GM23338 (cell line): Measurements from ENCODE around the gene SLC35F4. TPM values are rescaled to one million over a fixed set of nuclear protein-coding genes. Genes with fewer than 3 reads are reported as not detected.

Experiments
- ATAC-seq: fragments of 200-7000 bp; cut with Tn5 transposase; 3 replicates; pipeline ENCODE4 v1.9.1; 2020
- DNase-seq: peaks from one replicate; pipeline ENCODE4 v3.0.0-alpha.2; 2015; ENCODE audit warnings: low spot score
- H2AFZ ChIP-seq: fragments of 200-600 bp; sonication (generic); 2 replicates; pipeline ENCODE4 v1.8.0; 2016; ENCODE audit warnings: antibody characterized with exemption, mild to moderate bottlenecking, moderate library complexity
- H3F3A ChIP-seq: fragments of 200-600 bp; sonication (generic); replicated peaks from 2 replicates; pipeline ENCODE4 v1.8.0; 2017; ENCODE audit warnings: antibody characterized with exemption, mixed run types, low read depth
- H3K27ac ChIP-seq: fragments of 200-600 bp; sonication (generic); 2 replicates; pipeline ENCODE4 v1.6.1; 2016; ENCODE audit warnings: low read depth
- H3K27me3 ChIP-seq: fragments of 200-600 bp; sonication (generic); 2 replicates; pipeline ENCODE4 v1.8.0; 2016; ENCODE audit warnings: mild to moderate bottlenecking, mixed run types, moderate library complexity; ENCODE audit not compliant: insufficient read depth
- H3K36me3 ChIP-seq: fragments of 200-600 bp; sonication (generic); 2 replicates; pipeline ENCODE4 v1.8.0; 2016; ENCODE audit warnings: mild to moderate bottlenecking; ENCODE audit not compliant: insufficient read depth
- H3K4me1 ChIP-seq: fragments of 200-600 bp; sonication (generic); 2 replicates; pipeline ENCODE4 v1.8.0; 2016; ENCODE audit warnings: mild to moderate bottlenecking, moderate library complexity; ENCODE audit not compliant: insufficient read depth
- H3K4me2 ChIP-seq: fragments of 200-600 bp; sonication (generic); 2 replicates; pipeline ENCODE4 v1.7.1; 2017; ENCODE audit warnings: mixed run types
- H3K4me3 ChIP-seq: fragments of 200-600 bp; sonication (generic); 2 replicates; pipeline ENCODE4 v1.6.1; 2016; ENCODE audit warnings: mixed run types
- H3K79me2 ChIP-seq: fragments of 200-600 bp; sonication (generic); replicated peaks from 2 replicates; pipeline ENCODE4 v1.8.0; 2017; ENCODE audit warnings: mild to moderate bottlenecking; ENCODE audit not compliant: insufficient read depth
- H3K9me2 ChIP-seq: fragments of 200-600 bp; sonication (generic); 2 replicates; pipeline ENCODE4 v1.8.0; 2017; ENCODE audit not compliant: insufficient read depth
- H4K20me1 ChIP-seq: fragments of 200-600 bp; sonication (generic); replicated peaks from 2 replicates; pipeline ENCODE4 v1.8.0; 2017; ENCODE audit warnings: mild to moderate bottlenecking; ENCODE audit not compliant: insufficient read depth
- H3K27ac Mint-ChIP-seq: 2 replicates; pipeline ENCODE4 v1.8.0; 2020; ENCODE audit warnings: inconsistent platforms, mild to moderate bottlenecking, moderate library complexity, mixed read lengths
- H3K27me3 Mint-ChIP-seq: 3 replicates; pipeline ENCODE4 v1.8.0; 2022; ENCODE audit warnings: low read depth, mild to moderate bottlenecking, moderate library complexity, mixed read lengths, inconsistent platforms; ENCODE audit not compliant: insufficient read depth, poor library complexity
- H3K36me3 Mint-ChIP-seq: 3 replicates; pipeline ENCODE4 v1.8.0; 2021; ENCODE audit warnings: low read depth, mild to moderate bottlenecking, inconsistent platforms, moderate library complexity, mixed read lengths
- H3K4me1 Mint-ChIP-seq: 3 replicates; pipeline ENCODE4 v1.8.0; 2020; ENCODE audit warnings: mild to moderate bottlenecking, inconsistent platforms, mixed read lengths
- H3K4me3 Mint-ChIP-seq: 3 replicates; pipeline ENCODE4 v1.8.0; 2021; ENCODE audit warnings: moderate library complexity, mild to moderate bottlenecking, inconsistent platforms, mixed read lengths
- H3K9me3 Mint-ChIP-seq: 3 replicates; pipeline ENCODE4 v1.8.0; 2020; ENCODE audit warnings: moderate library complexity, mild to moderate bottlenecking, inconsistent platforms, mixed read lengths
- EZH2phosphoT487 ChIP-seq: fragments of 200-600 bp; sonication (generic); IDR thresholded peaks from one replicate; pipeline ENCODE4 v1.8.1; 2018; ENCODE audit warnings: antibody characterized with exemption; ENCODE audit not compliant: unreplicated experiment
- polyA plus RNA-seq: library from polyadenylated mRNA; unstranded; fragments of >200 nt; fragmentation: Nextera tagmentation; extraction: Ambion mirVana; gene quantifications from 2 replicates; pipeline ENCODE4 v1.2.1, GENCODE V29; 2016
- total RNA-seq: library from RNA; depleted of rRNA; stranded (reverse); fragments of >200 nt; shearing (Covaris generic); gene quantifications from 2 replicates; pipeline ENCODE4 v1.2.3, GENCODE V29; 2014
- TF ChIP-seq, protein P1 (sequence below), 2 experiments: fragments of 200-600 bp in 1 of 2; sonication (generic) in 1 of 2; conservative IDR thresholded peaks; 2 replicates each; pipeline versions ENCODE4 v1.5.1 to v1.6.1; 2016 to 2017; ENCODE audit warnings: antibody characterized with exemption in 2 of 2, low read depth in 2 of 2, mild to moderate bottlenecking in 2 of 2, moderate library complexity in 1 of 2
- TF ChIP-seq, protein P2 (sequence below): IDR thresholded peaks from one replicate; pipeline ENCODE4 v1.6.1; 2018; ENCODE audit warnings: antibody characterized with exemption; ENCODE audit not compliant: unreplicated experiment

SLC35F4 gene
- total and polyA plus RNA-seq, 2 experiments from 2014 or later = 0.10 TPM; not detected in 1

- H3K9me3 Mint-ChIP-seq = peaks cover 10% of the 10 kb centered on the region; the same call in 1 of the 3 replicates
- H3K4me2 ChIP-seq = no peak overlapping the region
- no peaks in the 10 kb centered on the region for H3K27me3 Mint-ChIP-seq
- H2AFZ ChIP-seq = 0 out of 2 replicates have a peak overlapping the region, but pooled peaks have one; percentile 28
- no peaks in the 10 kb centered on the region for H3K79me2 ChIP-seq
- peaks cover 6% of the 10 kb centered on the region; the same call in 2 of the 3 replicates for H3K4me1 Mint-ChIP-seq
- 0 out of 2 replicates have a peak overlapping the region, but pooled peaks have one; percentile 26 for H3K27ac ChIP-seq
- no peaks in the 10 kb centered on the region for H3K36me3 Mint-ChIP-seq
- no peak for TF ChIP-seq EZH2phosphoT487
- no peaks in the 10 kb centered on the region for H3F3A ChIP-seq
- H4K20me1 ChIP-seq = no peaks in the 10 kb centered on the region
- no peak overlapping the region for H3K27ac Mint-ChIP-seq
- H3K4me1 ChIP-seq = no peaks in the 10 kb centered on the region
- no peak for DNase-seq
- no peaks in the 10 kb centered on the region for H3K36me3 ChIP-seq
- H3K9me2 ChIP-seq = no peaks in the 10 kb centered on the region
- no peak overlapping the region for H3K4me3 Mint-ChIP-seq
- H3K4me3 ChIP-seq = no peak overlapping the region
- no peaks in the 10 kb centered on the region for H3K27me3 ChIP-seq
- ATAC-seq = no peak
Observed at GRCh38 chr14:57582746-57583145, 283.1 kb downstream of the SLC35F4 start.

DNA sequence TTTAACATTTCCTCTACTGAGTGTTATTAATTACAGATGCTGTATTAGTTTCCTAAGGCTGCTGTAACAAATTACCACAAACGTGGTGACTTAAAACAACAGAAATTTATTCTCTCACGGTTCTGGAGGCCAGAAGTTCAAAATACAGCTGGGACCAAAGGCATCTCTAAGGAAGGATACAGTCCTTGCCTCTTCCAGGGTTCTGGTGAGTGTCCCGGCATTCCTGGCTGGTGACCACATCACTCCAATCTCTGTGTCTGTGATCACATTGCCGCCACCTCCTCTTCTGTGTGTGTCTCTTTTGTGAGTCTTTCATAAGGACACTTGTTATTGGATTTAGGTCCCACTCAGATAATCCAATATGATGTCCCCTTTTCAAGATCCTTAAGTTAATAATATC lies 287.1 kb downstream of the SLC35F4 start:
- Histone ChIP-seq H3F3A (no peaks in the 10 kb centered on the region), H3K4me1 (no peaks in the 10 kb centered on the region), H2AFZ (no peak overlapping the region), H3K4me2 (no peak overlapping the region), H3K27me3 (no peaks in the 10 kb centered on the region), H3K79me2 (no peaks in the 10 kb centered on the region), H3K36me3 (no peaks in the 10 kb centered on the region), H3K4me3 (no peak overlapping the region), H4K20me1 (no peaks in the 10 kb centered on the region), H3K9me2 (no peaks in the 10 kb centered on the region), H3K27ac (no peak overlapping the region)
- Mint-ChIP-seq H3K4me1 (peaks cover 17% of the 10 kb centered on the region), H3K36me3 (no peaks in the 10 kb centered on the region), H3K4me3 (no peak overlapping the region), H3K9me3 (no peaks in the 10 kb centered on the region), H3K27me3 (peaks cover 4% of the 10 kb centered on the region), H3K27ac (no peak overlapping the region)
- ATAC-seq (no peak), DNase-seq (no peak)
- TF ChIP-seq, protein P1, sequence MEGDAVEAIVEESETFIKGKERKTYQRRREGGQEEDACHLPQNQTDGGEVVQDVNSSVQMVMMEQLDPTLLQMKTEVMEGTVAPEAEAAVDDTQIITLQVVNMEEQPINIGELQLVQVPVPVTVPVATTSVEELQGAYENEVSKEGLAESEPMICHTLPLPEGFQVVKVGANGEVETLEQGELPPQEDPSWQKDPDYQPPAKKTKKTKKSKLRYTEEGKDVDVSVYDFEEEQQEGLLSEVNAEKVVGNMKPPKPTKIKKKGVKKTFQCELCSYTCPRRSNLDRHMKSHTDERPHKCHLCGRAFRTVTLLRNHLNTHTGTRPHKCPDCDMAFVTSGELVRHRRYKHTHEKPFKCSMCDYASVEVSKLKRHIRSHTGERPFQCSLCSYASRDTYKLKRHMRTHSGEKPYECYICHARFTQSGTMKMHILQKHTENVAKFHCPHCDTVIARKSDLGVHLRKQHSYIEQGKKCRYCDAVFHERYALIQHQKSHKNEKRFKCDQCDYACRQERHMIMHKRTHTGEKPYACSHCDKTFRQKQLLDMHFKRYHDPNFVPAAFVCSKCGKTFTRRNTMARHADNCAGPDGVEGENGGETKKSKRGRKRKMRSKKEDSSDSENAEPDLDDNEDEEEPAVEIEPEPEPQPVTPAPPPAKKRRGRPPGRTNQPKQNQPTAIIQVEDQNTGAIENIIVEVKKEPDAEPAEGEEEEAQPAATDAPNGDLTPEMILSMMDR (conservative IDR thresholded peaks at IDR 0.05; ENCODE audit: low read depth in 2 of 2) = no peak
- TF ChIP-seq EZH2phosphoT487 = no peak

GRCh38 chr14:57576498-57576897 lies 289.4 kb downstream of the SLC35F4 start:
- Histone ChIP-seq H3K9me2 (no peaks in the 10 kb centered on the region), H3K79me2 (no peaks in the 10 kb centered on the region), H3F3A (no peaks in the 10 kb centered on the region), H3K36me3 (no peaks in the 10 kb centered on the region), H3K27ac (no peak overlapping the region), H3K27me3 (no peaks in the 10 kb centered on the region), H2AFZ (no peak overlapping the region), H4K20me1 (no peaks in the 10 kb centered on the region), H3K4me1 (no peaks in the 10 kb centered on the region), H3K4me3 (no peak overlapping the region), H3K4me2 (no peak overlapping the region)
- Mint-ChIP-seq H3K4me3 (no peak overlapping the region), H3K9me3 (no peaks in the 10 kb centered on the region), H3K36me3 (no peaks in the 10 kb centered on the region), H3K4me1 (peaks cover 11% of the 10 kb centered on the region), H3K27ac (no peak overlapping the region), H3K27me3 (peaks cover 4% of the 10 kb centered on the region)
- DNase-seq (no peak), ATAC-seq (no peak)
- TF ChIP-seq EZH2phosphoT487 = no peak
- TF ChIP-seq, protein P2, sequence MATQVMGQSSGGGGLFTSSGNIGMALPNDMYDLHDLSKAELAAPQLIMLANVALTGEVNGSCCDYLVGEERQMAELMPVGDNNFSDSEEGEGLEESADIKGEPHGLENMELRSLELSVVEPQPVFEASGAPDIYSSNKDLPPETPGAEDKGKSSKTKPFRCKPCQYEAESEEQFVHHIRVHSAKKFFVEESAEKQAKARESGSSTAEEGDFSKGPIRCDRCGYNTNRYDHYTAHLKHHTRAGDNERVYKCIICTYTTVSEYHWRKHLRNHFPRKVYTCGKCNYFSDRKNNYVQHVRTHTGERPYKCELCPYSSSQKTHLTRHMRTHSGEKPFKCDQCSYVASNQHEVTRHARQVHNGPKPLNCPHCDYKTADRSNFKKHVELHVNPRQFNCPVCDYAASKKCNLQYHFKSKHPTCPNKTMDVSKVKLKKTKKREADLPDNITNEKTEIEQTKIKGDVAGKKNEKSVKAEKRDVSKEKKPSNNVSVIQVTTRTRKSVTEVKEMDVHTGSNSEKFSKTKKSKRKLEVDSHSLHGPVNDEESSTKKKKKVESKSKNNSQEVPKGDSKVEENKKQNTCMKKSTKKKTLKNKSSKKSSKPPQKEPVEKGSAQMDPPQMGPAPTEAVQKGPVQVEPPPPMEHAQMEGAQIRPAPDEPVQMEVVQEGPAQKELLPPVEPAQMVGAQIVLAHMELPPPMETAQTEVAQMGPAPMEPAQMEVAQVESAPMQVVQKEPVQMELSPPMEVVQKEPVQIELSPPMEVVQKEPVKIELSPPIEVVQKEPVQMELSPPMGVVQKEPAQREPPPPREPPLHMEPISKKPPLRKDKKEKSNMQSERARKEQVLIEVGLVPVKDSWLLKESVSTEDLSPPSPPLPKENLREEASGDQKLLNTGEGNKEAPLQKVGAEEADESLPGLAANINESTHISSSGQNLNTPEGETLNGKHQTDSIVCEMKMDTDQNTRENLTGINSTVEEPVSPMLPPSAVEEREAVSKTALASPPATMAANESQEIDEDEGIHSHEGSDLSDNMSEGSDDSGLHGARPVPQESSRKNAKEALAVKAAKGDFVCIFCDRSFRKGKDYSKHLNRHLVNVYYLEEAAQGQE = peak; percentile 43
